Midbrain (tissue), 1 donor: ENCODE data around the gene C1QA.

Source experiments
- DNase-seq: peaks from one replicate; lab custom pipeline; 2025; lab: John Stamatoyannopoulos, UW

The C1QA gene

GRCh38 chr1:22612671-22613571 lies 23.5 kb upstream of the C1QA start:
- DNase-seq: no peak

GRCh38 chr1:22613572-22613918 lies 22.9 kb upstream of the C1QA start:
- no peak for DNase-seq

GRCh38 chr1:22613951-22614350 lies 22.5 kb upstream of the C1QA start:
- DNase-seq: no peak

- no peak for DNase-seq
Observed at GRCh38 chr1:22615886-22616285, 20.5 kb upstream of the C1QA start.

- DNase-seq: no peak
Observed at GRCh38 chr1:22616571-22616970, 19.9 kb upstream of the C1QA start.

GRCh38 chr1:22618056-22618455 lies 18.4 kb upstream of the C1QA start:
- DNase-seq: no peak

- DNase-seq: no peak
Observed at GRCh38 chr1:22619252-22619651, 17.2 kb upstream of the C1QA start.

GRCh38 chr1:22619798-22620197 lies 16.6 kb upstream of the C1QA start:
- no peak for DNase-seq

GRCh38 chr1:22621761-22622160 lies 14.7 kb upstream of the C1QA start:
- DNase-seq: no peak

GRCh38 chr1:22625262-22625925 lies 11.0 kb upstream of the C1QA start:
- no peak for DNase-seq

GRCh38 chr1:22626237-22627157 lies 9.9 kb upstream of the C1QA start:
- DNase-seq: no peak

- no peak for DNase-seq
Observed at GRCh38 chr1:22627331-22627730, 9.1 kb upstream of the C1QA start.

- no peak for DNase-seq
Observed at GRCh38 chr1:22628698-22629444, 7.6 kb upstream of the C1QA start.

- no peak for DNase-seq
Observed at GRCh38 chr1:22629886-22630285, 6.5 kb upstream of the C1QA start.

- DNase-seq: no peak
Observed at GRCh38 chr1:22633697-22634463, 2.5 kb upstream of the C1QA start.

- DNase-seq: no peak
Observed at GRCh38 chr1:22635436-22635835, 992 bp upstream of the C1QA start.

GRCh38 chr1:22636927-22637326 lies 499 bp downstream of the C1QA start:
- DNase-seq: no peak

GRCh38 chr1:22637907-22638445 lies 1.5 kb downstream of the C1QA start:
- no peak for DNase-seq

- no peak for DNase-seq
Observed at GRCh38 chr1:22638476-22639234, 2.2 kb downstream of the C1QA start.

- DNase-seq: no peak
Observed at GRCh38 chr1:22639286-22639685, 2.9 kb downstream of the C1QA start.
